Ascending aorta (tissue), 2 donors: ENCODE results near the gene UGT3A2. TPM values are rescaled to one million over a fixed set of nuclear protein-coding genes. Genes with fewer than 3 reads are reported as not detected.

Experiments
- DNase-seq, 2 donors: peaks; one replicate each; pipeline ENCODE4 v3.0.0-alpha.2; 2019; ENCODE audit warnings: low spot score in 2 of 2
- H3K27ac ChIP-seq, 2 donors: fragments of 200-600 bp; sonication (generic); one replicate each; pipeline ENCODE4 v1.5.1; 2016 to 2017; ENCODE audit warnings: mild to moderate bottlenecking in 1 of 2
- H3K27me3 ChIP-seq: fragments of 200-600 bp; sonication (generic); one replicate; pipeline ENCODE4 v1.5.1; 2017
- H3K36me3 ChIP-seq, 2 donors: fragments of 200-600 bp; sonication (generic); one replicate each; pipeline ENCODE4 v1.5.1; 2016
- H3K4me1 ChIP-seq, 2 donors: fragments of 200-600 bp; sonication (generic); one replicate each; pipeline ENCODE4 v1.5.1; 2016 to 2017; ENCODE audit warnings: mild to moderate bottlenecking in 1 of 2
- H3K4me3 ChIP-seq, 2 donors: fragments of 200-600 bp; sonication (generic); one replicate each; pipeline ENCODE4 v1.5.1; 2016 to 2017; ENCODE audit warnings: mild to moderate bottlenecking in 1 of 2
- H3K9me3 ChIP-seq, 2 donors: fragments of 200-600 bp; sonication (generic); one replicate each; pipeline ENCODE4 v1.5.1; 2016
- CTCF ChIP-seq, 3 experiments: fragments of 200-600 bp in 2 of 3; fragments of 450-650 bp in 1 of 3; sonication (generic) in 2 of 3; IDR thresholded peaks; one replicate each; pipeline ENCODE4 v1.5.1; 2016 to 2019; ENCODE audit warnings: antibody characterized with exemption in 3 of 3, mild to moderate bottlenecking in 1 of 3, moderate library complexity in 1 of 3
- intact Hi-C: fragments of 100-400 bp; cut with DNase I; formaldehyde crosslinking; loops from one replicate; pipeline ENCODE4 v1.15.1; 2023
- total RNA-seq: library from RNA; depleted of rRNA; stranded (reverse); fragments of >200 nt; gene quantifications from one replicate; pipeline ENCODE4 v1.1.0, GENCODE V29; 2016

Gene UGT3A2
- total RNA-seq, 1 donor from 2014 or later, result not detected

DNA sequence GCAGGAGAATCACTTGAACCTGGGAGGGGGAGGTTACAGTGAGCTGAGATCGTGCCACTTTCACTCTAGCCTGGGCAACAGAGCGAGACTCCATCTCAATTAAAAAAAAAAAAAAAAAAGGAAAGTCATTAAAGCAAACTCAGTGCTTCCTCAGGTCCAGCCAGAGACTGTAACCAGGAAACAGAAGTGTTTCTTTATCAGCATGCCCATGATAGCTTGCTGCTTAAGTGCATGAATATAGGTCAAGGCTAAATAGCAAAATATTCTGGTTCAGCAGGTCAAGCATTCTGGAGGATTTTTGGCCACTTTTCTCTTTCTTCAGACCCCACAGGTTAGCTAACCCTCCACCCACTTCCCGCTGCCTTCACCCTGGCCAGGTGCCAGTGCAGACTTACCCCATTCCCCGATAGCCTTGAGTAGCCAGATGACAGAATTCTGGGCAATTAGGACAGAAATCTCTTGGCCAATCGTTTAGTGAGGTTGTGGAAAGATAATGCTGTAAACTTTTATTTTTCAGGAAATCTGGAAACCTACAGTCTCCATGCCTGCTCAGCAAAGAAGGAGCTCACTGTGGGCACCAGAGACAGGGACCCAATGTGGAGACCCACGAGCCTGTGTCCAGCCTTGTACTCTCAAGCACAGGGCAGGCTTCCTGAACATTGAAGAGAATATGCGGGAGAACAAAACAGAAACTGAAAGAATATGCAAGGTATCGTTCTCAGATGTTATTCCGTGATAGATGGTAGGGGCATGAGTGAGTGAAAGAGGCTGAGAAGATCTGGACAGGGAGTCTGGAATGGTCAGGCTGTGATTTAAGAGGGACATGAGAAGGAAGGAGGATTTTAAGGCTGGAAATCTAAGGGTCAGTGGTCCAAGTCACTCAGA is 4.2 kb upstream of the UGT3A2 start:
- Histone ChIP-seq H3K36me3 (no peaks in the 10 kb centered on the region), H3K9me3 (no peaks in the 10 kb centered on the region), H3K4me1 (no peaks in the 10 kb centered on the region), H3K4me3 (peak overlapping the region in 1 of 2 donors; percentile 33), H3K27me3 (no peaks in the 10 kb centered on the region), H3K27ac (no peak overlapping the region)
- intact Hi-C loops, result no loop called here
- no peak for TF ChIP-seq CTCF (IDR thresholded peaks at IDR 0.05)
- DNase-seq, result no peak

- DNase-seq, result no peak
- TF ChIP-seq CTCF (IDR thresholded peaks at IDR 0.05), result no peak
- intact Hi-C loops, result no loop called here
- H3K36me3 ChIP-seq, result no peaks in the 10 kb centered on the region
- H3K4me1 ChIP-seq, result no peaks in the 10 kb centered on the region
- no peaks in the 10 kb centered on the region for H3K27me3 ChIP-seq
- H3K9me3 ChIP-seq, result no peaks in the 10 kb centered on the region
- H3K27ac ChIP-seq, result no peak overlapping the region
- no peak overlapping the region for H3K4me3 ChIP-seq
These were observed 2.1 kb upstream of the UGT3A2 start for GRCh38 chr5:36068751-36069281.

GRCh38 chr5:36066001-36066539 is 612 bp downstream of the UGT3A2 start:
- Histone ChIP-seq H3K9me3 (no peaks in the 10 kb centered on the region), H3K36me3 (no peaks in the 10 kb centered on the region), H3K4me3 (no peak overlapping the region), H3K27me3 (no peaks in the 10 kb centered on the region), H3K4me1 (no peaks in the 10 kb centered on the region), H3K27ac (no peak overlapping the region)
- intact Hi-C loops, result no loop called here
- no peak for TF ChIP-seq CTCF (IDR thresholded peaks at IDR 0.05)
- no peak for DNase-seq

GRCh38 chr5:36060420-36060887 is 6.2 kb downstream of the UGT3A2 start:
- DNase-seq, result no peak
- no peaks in the 10 kb centered on the region for H3K4me1 ChIP-seq
- intact Hi-C loops, result no loop called here
- no peak for TF ChIP-seq CTCF (IDR thresholded peaks at IDR 0.05)
- no peak overlapping the region for H3K27ac ChIP-seq
- H3K9me3 ChIP-seq, result no peaks in the 10 kb centered on the region
- no peaks in the 10 kb centered on the region for H3K36me3 ChIP-seq
- no peaks in the 10 kb centered on the region for H3K27me3 ChIP-seq
- no peak overlapping the region for H3K4me3 ChIP-seq

DNA sequence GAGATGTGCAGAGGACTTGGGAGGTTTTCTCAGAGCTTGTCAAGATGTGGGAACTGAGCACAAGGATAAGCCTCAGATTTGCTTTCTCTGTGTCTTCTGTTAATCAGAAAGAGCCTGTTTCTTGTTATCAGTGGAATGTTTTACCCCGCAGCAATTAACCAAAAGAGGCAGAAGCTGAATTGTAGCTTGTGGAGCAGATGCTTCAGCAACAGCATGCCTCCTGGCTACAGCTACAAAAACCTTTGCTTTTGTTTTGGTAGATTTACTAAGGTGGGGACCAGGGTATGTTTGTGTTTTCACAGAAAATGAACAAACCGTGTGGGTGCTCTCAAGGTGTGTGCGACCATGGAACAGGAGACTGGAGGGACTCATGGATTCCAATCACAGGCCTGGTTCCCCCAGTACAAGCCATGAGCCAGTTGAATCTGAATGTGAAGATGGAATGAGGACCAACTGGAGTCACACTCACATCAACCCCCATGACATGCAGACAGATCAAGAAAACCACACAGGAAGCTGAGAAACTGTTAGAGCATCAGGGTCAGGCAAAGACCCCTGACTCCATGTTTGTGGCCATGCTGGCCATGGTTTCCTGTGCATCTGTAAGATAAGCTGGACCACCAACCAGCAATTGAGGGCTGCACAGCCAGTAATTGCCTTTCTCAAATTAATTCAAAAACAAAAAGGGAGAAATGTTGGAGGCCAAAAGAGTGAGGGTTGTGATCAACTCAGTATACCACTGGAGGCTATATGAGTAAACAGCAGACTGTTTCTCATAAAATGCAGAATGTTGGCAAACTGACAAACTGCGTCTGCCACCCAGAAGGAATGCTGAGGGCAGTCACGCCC is 6.9 kb downstream of the UGT3A2 start:
- intact Hi-C loops, result no loop called here
- Histone ChIP-seq H3K27ac (no peak overlapping the region), H3K4me1 (no peaks in the 10 kb centered on the region), H3K4me3 (no peak overlapping the region), H3K36me3 (no peaks in the 10 kb centered on the region), H3K27me3 (no peaks in the 10 kb centered on the region), H3K9me3 (no peaks in the 10 kb centered on the region)
- DNase-seq, result no peak
- TF ChIP-seq CTCF (IDR thresholded peaks at IDR 0.05), result no peak
